Measurements from ENCODE around the gene PRRG4.
A peak's percentile ranks its signal among the peaks of the same experiment; 100 is the strongest.
"Not testable (repeated sequence)": the region's sequence is repeated elsewhere in the genome, so short reads cannot be mapped to it uniquely, and the experiment has no call there.

Gene PRRG4

GRCh38 chr11:32887707-32888383 lies 58.1 kb downstream of the PRRG4 start:
- not testable (repeated sequence) for DNase-seq

DNA sequence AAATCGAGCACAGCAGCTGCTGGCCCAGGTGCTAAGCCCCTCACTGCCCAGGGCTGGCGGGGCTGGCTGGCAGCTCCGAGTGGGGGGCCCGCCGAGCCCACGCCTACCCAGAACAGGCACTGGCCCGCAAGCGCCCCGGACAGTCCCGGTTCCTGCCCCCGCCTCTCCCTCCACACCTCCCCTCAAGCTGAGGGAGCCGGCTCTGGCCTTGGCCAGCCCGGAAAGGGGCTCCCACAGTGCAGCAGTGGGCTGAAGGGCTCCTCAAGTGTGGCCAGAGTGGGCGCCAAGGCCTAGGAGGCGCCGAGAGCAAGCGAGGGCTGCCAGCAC lies 58.6 kb downstream of the PRRG4 start:
- DNase-seq, result not testable (repeated sequence)

DNA sequence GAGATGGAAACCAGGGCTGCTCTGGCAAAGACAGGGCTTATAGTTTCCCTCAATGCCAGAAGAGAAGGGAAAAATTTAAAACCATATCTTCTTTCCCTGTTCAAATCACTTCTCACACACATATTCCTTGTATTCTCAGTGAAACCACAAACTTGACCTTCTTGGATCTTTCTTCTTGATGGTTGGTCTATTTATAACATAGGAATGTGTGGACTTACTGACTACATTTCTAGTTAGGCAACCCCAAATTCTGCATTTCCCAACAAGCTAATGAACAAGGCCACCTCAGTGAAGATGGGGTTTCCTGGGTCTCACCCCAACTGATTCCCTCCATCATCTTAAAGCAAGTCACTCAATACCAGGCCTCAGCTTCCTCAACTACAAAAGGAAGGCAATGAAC lies 59.1 kb downstream of the PRRG4 start:
- no peak for DNase-seq

GRCh38 chr11:32890843-32891656 lies 61.3 kb downstream of the PRRG4 start:
- no peak for DNase-seq

DNA sequence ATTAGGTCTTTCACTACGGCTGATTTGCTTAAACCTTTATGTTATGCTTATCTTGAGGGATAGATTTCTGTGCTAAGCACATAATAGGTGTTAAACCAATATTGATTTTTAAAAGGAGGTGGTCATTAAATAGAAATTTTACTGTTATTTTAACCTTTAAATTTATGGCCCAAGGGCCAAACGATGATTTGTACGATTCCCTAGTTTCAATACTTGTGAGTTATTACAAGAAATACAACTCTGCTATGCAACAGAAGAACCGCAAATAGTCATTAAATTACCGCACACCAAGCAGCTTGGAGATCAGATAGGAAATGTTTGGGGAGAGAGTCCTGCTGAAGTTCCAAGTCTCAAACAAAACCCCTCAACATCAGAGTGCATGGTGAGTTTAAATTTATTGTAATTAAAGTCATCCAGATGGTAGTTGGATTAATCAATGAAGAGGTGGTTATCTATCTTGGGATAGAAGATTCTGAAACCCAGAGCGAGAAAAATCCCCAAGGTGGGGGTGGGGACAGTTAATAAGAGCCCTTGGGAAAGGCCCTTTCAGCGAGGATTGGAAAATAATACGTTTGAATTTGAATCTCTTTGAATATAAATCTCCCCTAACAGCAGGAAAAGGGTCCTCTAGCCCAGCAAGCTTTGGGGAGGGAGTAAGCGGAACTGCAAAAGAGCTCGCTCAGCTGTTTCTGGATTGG lies 62.1 kb downstream of the PRRG4 start:
- DNase-seq, result no peak

- peak; percentile 69 to 70 for DNase-seq
These were observed 62.8 kb downstream of the PRRG4 start, which contains the start of gene QSER1 for GRCh38 chr11:32892355-32893092. Gene QSER1, plus strand, starts transcription at chr11:32892811. Its CDS starts 315 bp downstream, at chr11:32893126.

DNA sequence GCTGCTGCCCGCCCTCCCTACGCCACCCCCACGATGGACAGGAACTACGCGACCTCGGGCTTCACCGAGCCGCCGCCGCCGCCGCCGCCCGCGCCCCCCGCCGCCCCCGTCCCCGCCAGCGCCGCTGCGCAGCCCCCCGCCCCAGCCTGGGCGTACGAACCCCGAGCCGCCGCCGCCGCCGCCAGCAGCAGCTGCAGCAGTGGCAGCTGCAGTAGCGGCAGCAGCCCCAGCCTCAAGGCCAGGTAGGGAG lies 63.3 kb downstream of the PRRG4 start:
- no peak for DNase-seq

DNA sequence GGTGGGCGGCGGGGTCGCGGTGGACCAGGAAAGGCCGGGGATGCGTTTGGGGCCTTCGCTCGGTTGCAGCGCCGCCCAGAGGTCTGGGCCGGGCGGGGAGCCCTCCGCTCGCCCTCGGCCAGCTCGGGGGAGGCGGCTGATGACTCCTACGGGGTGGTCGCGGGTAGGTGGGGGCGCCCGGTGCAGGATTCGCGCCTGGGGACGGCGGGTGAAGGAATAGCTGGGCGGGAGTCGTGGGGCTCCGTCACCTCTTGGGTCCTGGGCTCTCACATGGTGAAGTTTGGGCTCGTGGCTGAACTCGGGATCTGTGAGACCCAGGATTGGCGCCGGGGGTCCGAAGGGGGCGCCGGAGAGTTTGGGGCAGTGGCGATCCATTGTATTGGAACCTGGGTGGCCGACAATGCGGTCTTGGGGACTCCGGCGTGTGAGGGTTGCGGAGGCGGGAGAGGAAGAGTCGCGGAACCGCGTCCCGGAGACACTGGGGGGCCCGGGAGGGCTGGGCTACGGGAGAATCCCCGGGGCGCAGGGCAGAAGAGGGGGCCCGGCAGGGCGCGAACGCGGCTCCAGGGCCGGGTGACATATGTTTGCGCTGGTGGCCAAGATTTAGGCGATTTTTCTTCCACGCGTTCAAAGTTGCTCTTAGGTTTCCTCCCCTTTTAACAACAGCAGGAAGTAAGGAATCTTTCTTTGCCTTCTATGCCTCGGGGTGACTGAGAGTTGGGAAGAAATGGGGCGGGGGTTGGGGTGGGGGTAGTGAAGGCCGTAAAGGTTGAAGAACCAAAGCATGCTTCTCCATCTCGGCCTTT lies 63.8 kb downstream of the PRRG4 start:
- DNase-seq, result peak in 1 of 2 experiments; percentile 1

DNA sequence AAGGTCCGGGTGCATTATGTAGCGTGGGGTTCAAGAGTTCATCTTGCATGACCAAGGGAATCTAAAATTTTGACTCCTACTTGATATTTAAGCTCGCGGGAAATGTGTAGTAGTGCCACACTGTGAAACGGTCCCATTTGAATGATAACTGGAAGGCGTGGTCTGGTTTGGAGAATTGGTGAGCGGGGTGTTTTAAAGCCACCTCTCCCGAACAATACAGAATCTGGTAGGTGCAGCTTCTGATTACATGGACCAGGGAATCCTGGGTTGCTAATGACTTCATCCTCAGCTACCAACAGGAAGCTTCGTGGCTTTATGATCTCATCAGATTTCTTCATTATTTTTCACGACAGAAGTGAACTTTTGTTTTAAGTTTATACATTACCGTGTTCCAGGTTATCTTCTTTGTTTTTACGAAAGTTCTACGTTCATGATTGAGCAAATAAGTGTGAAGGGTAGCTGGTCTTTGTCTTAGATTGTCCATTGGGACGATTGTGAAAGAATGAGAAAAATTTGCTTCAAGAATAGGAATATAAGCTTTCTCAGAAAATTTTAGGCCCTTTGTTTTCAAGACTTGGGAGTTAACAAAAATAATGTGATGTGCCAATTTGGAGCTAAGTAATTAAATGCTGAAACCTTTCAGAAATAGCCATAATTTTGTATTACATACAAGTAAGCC lies 64.6 kb downstream of the PRRG4 start:
- no peak for DNase-seq

DNA sequence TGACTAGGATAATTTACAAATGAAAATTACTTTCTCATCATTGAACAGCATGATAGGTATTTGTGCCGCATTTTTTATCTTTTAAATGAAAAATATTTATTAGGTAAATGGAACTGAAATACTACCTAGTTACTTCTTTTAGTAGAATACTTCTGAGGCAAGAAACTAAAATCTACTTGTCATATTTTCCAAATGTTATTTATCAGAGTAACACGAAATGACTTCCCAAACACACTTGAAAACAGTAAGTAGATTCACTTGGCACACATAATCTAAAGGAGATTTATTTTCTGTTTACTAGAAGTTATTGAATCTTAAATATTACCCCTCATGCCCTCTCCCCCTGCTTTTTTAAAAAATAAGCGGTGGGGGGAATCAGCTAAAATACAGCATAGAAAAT lies 65.2 kb downstream of the PRRG4 start:
- no peak for DNase-seq

- DNase-seq, result no peak
These were observed 65.7 kb downstream of the PRRG4 start for GRCh38 chr11:32895471-32895870.

DNA sequence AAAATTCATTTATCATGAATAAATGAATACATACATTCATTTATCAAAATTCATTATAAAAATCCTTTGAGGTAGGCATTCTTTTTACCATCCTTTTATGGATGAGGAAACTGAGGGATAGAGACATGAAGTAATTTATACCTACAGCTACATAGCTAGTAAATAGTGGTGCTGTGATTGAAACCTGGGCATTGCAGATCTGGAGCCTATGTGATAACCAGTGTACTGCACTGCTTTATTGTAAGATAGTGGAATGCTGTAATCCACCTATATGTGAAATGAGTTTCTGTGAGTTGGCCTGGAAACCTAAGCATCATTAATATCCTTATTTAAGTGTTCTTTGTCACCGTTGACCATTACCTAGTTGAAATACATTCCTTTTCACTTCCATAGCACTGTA lies 67.4 kb downstream of the PRRG4 start:
- DNase-seq, result no peak

DNA sequence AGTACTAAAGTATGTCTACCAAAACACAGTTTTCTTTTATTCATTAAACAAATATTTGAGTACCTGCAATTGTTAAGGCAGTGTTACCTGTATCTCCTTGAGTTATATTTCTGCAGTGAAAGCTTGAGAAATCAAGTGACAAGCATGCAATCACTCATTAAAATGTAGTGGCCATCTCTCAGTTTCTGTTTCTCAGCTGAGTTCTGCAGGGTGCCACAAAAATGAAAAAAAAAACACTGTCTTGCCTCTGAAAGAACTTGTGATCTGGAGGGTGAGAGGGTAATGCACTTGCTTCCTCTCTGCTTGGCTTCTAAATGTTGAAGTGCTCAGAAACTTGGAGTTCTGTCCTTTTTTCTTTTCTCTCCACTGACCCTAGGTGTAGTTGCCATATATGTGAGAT lies 69.7 kb downstream of the PRRG4 start:
- DNase-seq, result no peak

GRCh38 chr11:32902089-32902665 lies 72.5 kb downstream of the PRRG4 start:
- DNase-seq, result no peak

GRCh38 chr11:32905028-32905667 lies 75.4 kb downstream of the PRRG4 start:
- DNase-seq, result no peak

Measured in activated CD4-positive, alpha-beta T cell treated with anti-CD3 and anti-CD28 coated beads, Interleukin-2, amount 50 U/mL, for 4 hours (primary cell).